Ishikawa (cell line): ENCODE results near the gene PSMB10.

Experiments used
- CEBPB ChIP-seq: IDR thresholded peaks from 2 replicates; pipeline ENCODE4 v1.6.1; 2012
- CREB1 ChIP-seq: IDR thresholded peaks from 2 replicates; pipeline ENCODE4 v1.6.1; 2012; ENCODE audit warnings: low read depth
- EGR1 ChIP-seq: IDR thresholded peaks from 2 replicates; pipeline ENCODE4 v1.6.1; 2012
- EP300 ChIP-seq: IDR thresholded peaks from 2 replicates; pipeline ENCODE4 v1.6.1; 2012; ENCODE audit warnings: borderline replicate concordance
- FOXM1 ChIP-seq: IDR thresholded peaks from 2 replicates; pipeline ENCODE4 v1.6.1; 2012; ENCODE audit warnings: low read depth, borderline replicate concordance
- MAX ChIP-seq: IDR thresholded peaks from 2 replicates; pipeline ENCODE4 v1.6.1; 2012
- NFIC ChIP-seq: IDR thresholded peaks from 2 replicates; pipeline ENCODE4 v1.6.1; 2012
- RAD21 ChIP-seq: IDR thresholded peaks from 2 replicates; pipeline ENCODE4 v1.6.1; 2012; ENCODE audit warnings: low read depth
- REST ChIP-seq: IDR thresholded peaks from 2 replicates; pipeline ENCODE4 v1.6.1; 2012; ENCODE audit warnings: low read depth, mild to moderate bottlenecking
- TAF1 ChIP-seq: IDR thresholded peaks from 2 replicates; pipeline ENCODE4 v1.6.1; 2012; ENCODE audit warnings: low read depth, mild to moderate bottlenecking
- TCF12 ChIP-seq: IDR thresholded peaks from 2 replicates; pipeline ENCODE4 v1.6.1; 2012; ENCODE audit warnings: low read depth
- TEAD4 ChIP-seq: IDR thresholded peaks from 2 replicates; pipeline ENCODE4 v1.6.1; 2012
- USF1 ChIP-seq: IDR thresholded peaks from 2 replicates; pipeline ENCODE4 v1.6.1; 2012
- YY1 ChIP-seq: IDR thresholded peaks from 2 replicates; pipeline ENCODE4 v1.6.1; 2012; ENCODE audit warnings: low read depth
- ZBTB7A ChIP-seq: IDR thresholded peaks from 2 replicates; pipeline ENCODE4 v1.6.1; 2012; ENCODE audit warnings: low read depth

Gene PSMB10

GRCh38 chr16:67943619-67944504 lies 7.2 kb upstream of the PSMB10 start, which contains the start of gene LCAT:
Gene LCAT, minus strand, starts transcription at chr16:67944120. Its CDS starts 19 bp downstream, at chr16:67944101.
- TF ChIP-seq CREB1 (no peak), RAD21 (no peak), EP300 (no peak), REST (no peak), ZBTB7A (no peak), TEAD4 (no peak), NFIC (no peak), CEBPB (no peak), YY1 (no peak), TCF12 (no peak), USF1 (no peak), TAF1 (no peak), MAX (no peak), EGR1 (no peak), FOXM1 (no peak)

GRCh38 chr16:67943256-67943618 lies 6.6 kb upstream of the PSMB10 start:
- no peak for TF ChIP-seq FOXM1
- no peak for TF ChIP-seq RAD21
- no peak for TF ChIP-seq MAX
- no peak for TF ChIP-seq TCF12
- no peak for TF ChIP-seq EP300

- TF ChIP-seq ZBTB7A, result no peak
- TF ChIP-seq USF1, result no peak
- no peak for TF ChIP-seq TCF12
- no peak for TF ChIP-seq TEAD4
- TF ChIP-seq TAF1, result no peak
- TF ChIP-seq EP300, result no peak
- no peak for TF ChIP-seq RAD21
- no peak for TF ChIP-seq CREB1
- no peak for TF ChIP-seq MAX
- TF ChIP-seq REST, result no peak
- TF ChIP-seq FOXM1, result no peak
- no peak for TF ChIP-seq EGR1
- no peak for TF ChIP-seq YY1
These were observed 6.0 kb upstream of the PSMB10 start for GRCh38 chr16:67942510-67943255.

- TF ChIP-seq EGR1, result no peak
- TF ChIP-seq RAD21, result peak; percentile 56; the same call in 1 of the 2 replicates
These were observed 5.5 kb upstream of the PSMB10 start for GRCh38 chr16:67942200-67942509.

GRCh38 chr16:67941469-67942199 lies 5.0 kb upstream of the PSMB10 start:
- TF ChIP-seq CREB1, result no peak
- TF ChIP-seq RAD21, result no peak
- no peak for TF ChIP-seq EP300
- no peak for TF ChIP-seq FOXM1
- no peak for TF ChIP-seq USF1
